Neuronal stem cell (in vitro differentiated cells): ENCODE data around the gene SCAP.

Experiments used
- DNase-seq: peaks from one replicate; pipeline ENCODE4 v3.0.0-alpha.2; 2013; ENCODE audit warnings: low spot score
- H2AFZ ChIP-seq: one replicate; pipeline ENCODE4 v1.6.1; 2013; ENCODE audit warnings: mild to moderate bottlenecking, low read length, inconsistent platforms
- H2AK5ac ChIP-seq: 2 replicates; pipeline ENCODE4 v1.6.1; 2013; ENCODE audit warnings: low read depth, mild to moderate bottlenecking, inconsistent platforms, low read length, moderate library complexity, mixed read lengths
- H2BK120ac ChIP-seq: 2 replicates; pipeline ENCODE4 v1.6.1; 2013; ENCODE audit warnings: low read depth, mild to moderate bottlenecking, inconsistent platforms, low read length, moderate library complexity, mixed read lengths
- H2BK12ac ChIP-seq: one replicate; pipeline ENCODE4 v1.6.1; 2013; ENCODE audit warnings: low read length, inconsistent platforms
- H2BK15ac ChIP-seq: 2 replicates; pipeline ENCODE4 v1.6.1; 2013; ENCODE audit warnings: mild to moderate bottlenecking, low read length, inconsistent platforms, mixed read lengths
- H2BK5ac ChIP-seq: one replicate; pipeline ENCODE4 v1.6.1; 2013; ENCODE audit warnings: inconsistent platforms, mild to moderate bottlenecking, low read length, moderate library complexity
- H3K14ac ChIP-seq: one replicate; pipeline ENCODE4 v1.6.1; 2013; ENCODE audit warnings: low read length, inconsistent platforms
- H3K18ac ChIP-seq: 2 replicates; pipeline ENCODE4 v1.6.1; 2013; ENCODE audit warnings: low read length, inconsistent platforms
- H3K23ac ChIP-seq: 2 replicates; pipeline ENCODE4 v1.6.1; 2013; ENCODE audit warnings: low read depth, mild to moderate bottlenecking, mixed read lengths, low read length, inconsistent platforms; ENCODE audit not compliant: poor library complexity
- H3K27ac ChIP-seq: replicated peaks from 3 replicates; pipeline ENCODE4 v1.5.1; 2013; ENCODE audit warnings: low read length, inconsistent platforms
- H3K27me3 ChIP-seq, 3 experiments: 2 replicates each; pipeline ENCODE4 v1.6.1; 2013; ENCODE audit warnings: low read length in 3 of 3, mild to moderate bottlenecking in 2 of 3, inconsistent platforms in 1 of 3, low read depth in 1 of 3, mixed read lengths in 1 of 3, moderate library complexity in 1 of 3; ENCODE audit not compliant: control insufficient read depth in 3 of 3, insufficient read depth in 3 of 3
- H3K36me3 ChIP-seq, 2 donors: replicated peaks in 1 of 2; 2 replicates each; pipeline ENCODE4 v1.6.1; 2013; ENCODE audit warnings: low read length in 2 of 2; ENCODE audit not compliant: control insufficient read depth in 2 of 2, insufficient read depth in 2 of 2
- H3K4ac ChIP-seq: 2 replicates; pipeline ENCODE4 v1.6.1; 2013; ENCODE audit warnings: inconsistent platforms, mild to moderate bottlenecking, low read length, moderate library complexity
- H3K4me1 ChIP-seq, 2 donors: 1 replicate in 1 of 2; 2 replicates in 1 of 2; pipeline ENCODE4 v1.6.1; 2013; ENCODE audit warnings: low read length in 2 of 2, low read depth in 1 of 2; ENCODE audit not compliant: control insufficient read depth in 2 of 2, insufficient read depth in 1 of 2
- H3K4me2 ChIP-seq: one replicate; pipeline ENCODE4 v1.6.1; 2013; ENCODE audit warnings: mild to moderate bottlenecking, low read length, inconsistent platforms; ENCODE audit not compliant: insufficient read depth, poor library complexity, severe bottlenecking
- H3K4me3 ChIP-seq, 2 donors: 2 replicates each; pipeline ENCODE4 v1.5.1; 2013; ENCODE audit warnings: low read length in 2 of 2, mild to moderate bottlenecking in 2 of 2, inconsistent platforms in 1 of 2, moderate library complexity in 1 of 2
- H3K79me1 ChIP-seq: one replicate; pipeline ENCODE4 v1.6.1; 2013; ENCODE audit warnings: low read depth, mild to moderate bottlenecking, inconsistent platforms, low read length, moderate library complexity
- H3K9ac ChIP-seq: one replicate; pipeline ENCODE4 v1.6.1; 2013; ENCODE audit warnings: mild to moderate bottlenecking, low read depth, low read length, inconsistent platforms; ENCODE audit not compliant: poor library complexity
- H3K9me3 ChIP-seq, 2 donors: replicated peaks in 1 of 2; 2 replicates each; pipeline versions ENCODE3 to v1.6.1; 2013; ENCODE audit warnings: low read length in 2 of 2, mild to moderate bottlenecking in 2 of 2, inconsistent platforms in 1 of 2, low read depth in 1 of 2, mixed read lengths in 1 of 2, moderate library complexity in 1 of 2; ENCODE audit not compliant: control insufficient read depth in 2 of 2, insufficient read depth in 1 of 2
- H4K8ac ChIP-seq: one replicate; pipeline ENCODE4 v1.6.1; 2013; ENCODE audit warnings: low read depth, mild to moderate bottlenecking, inconsistent platforms, low read length, moderate library complexity
- H4K91ac ChIP-seq: one replicate; pipeline ENCODE4 v1.6.1; 2013; ENCODE audit warnings: low read length, low read depth, mild to moderate bottlenecking, inconsistent platforms; ENCODE audit not compliant: poor library complexity
- WGBS, 2 donors: extraction: QIAGEN DNeasy Blood & Tissue Kit; methylation state at CpG; one replicate each; pipeline ENCODE4 v1.1.7; 2013; ENCODE audit warnings: missing lambda C conversion rate in 2 of 2, mixed read lengths in 1 of 2; ENCODE audit not compliant: insufficient read length in 2 of 2, insufficient replicate concordance in 1 of 2; ENCODE audit errors: extremely low coverage in 2 of 2; 5-methylcytosine and 5-hydroxymethylcytosine counted together

The SCAP gene

GRCh38 chr3:47420511-47421484, 54.9 kb downstream of the SCAP start:
- H2BK5ac ChIP-seq: peak overlapping the region; percentile 26
- no peak overlapping the region for H3K14ac ChIP-seq
- H3K36me3 ChIP-seq: peaks cover 51 to 74% of the 10 kb centered on the region in 2 donors
- peaks cover 2 to 3% of the 10 kb centered on the region in 2 donors for H3K4me1 ChIP-seq
- H2BK12ac ChIP-seq: peak overlapping the region; percentile 14
- H3K23ac ChIP-seq: peak overlapping the region; percentile 68
- no peak overlapping the region for H4K8ac ChIP-seq
- no peak overlapping the region for H3K27ac ChIP-seq
- no peaks in the 10 kb centered on the region for H3K27me3 ChIP-seq
- peak overlapping the region; percentile 81 for H3K4ac ChIP-seq
- H2AK5ac ChIP-seq: peak overlapping the region; percentile 30
- H4K91ac ChIP-seq: no peak overlapping the region
- H3K79me1 ChIP-seq: peaks cover 12% of the 10 kb centered on the region
- H2AFZ ChIP-seq: peak overlapping the region; percentile 82
- no peak overlapping the region for H3K4me3 ChIP-seq
- no peak overlapping the region for H2BK15ac ChIP-seq
- H3K9ac ChIP-seq: peak overlapping the region; percentile 80
- H3K9me3 ChIP-seq: peaks cover 0 to 6% of the 10 kb centered on the region in 2 donors
- no peak overlapping the region for H2BK120ac ChIP-seq
- H3K18ac ChIP-seq: peak overlapping the region; percentile 67
- H3K4me2 ChIP-seq: no peak overlapping the region
- no CpG with 5 or more reads among the region's 29 CpGs for WGBS, 2 donors
- DNase-seq: peak; percentile 89

DNA sequence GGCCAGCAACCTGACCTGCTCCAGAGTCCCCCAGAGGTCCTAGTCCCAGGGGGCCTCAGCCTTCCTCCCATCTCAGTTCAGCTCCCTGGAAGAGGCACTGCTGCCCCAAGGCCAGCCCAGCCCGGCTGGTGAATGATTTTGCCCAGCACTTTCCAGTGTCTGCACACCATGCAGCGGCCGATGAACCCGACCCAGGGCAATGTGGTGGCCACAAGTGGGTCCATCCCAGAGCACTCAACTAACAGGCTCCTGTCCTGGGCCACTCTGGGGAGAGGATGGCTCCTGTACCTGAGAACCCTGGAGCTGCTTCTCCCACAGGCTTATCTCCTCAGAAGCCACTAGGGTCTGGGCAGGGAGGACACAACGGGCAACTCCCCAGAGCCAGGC, 55.7 kb downstream of the SCAP start:
- Histone ChIP-seq H4K91ac (no peak overlapping the region), H2AFZ (no peak overlapping the region), H3K27ac (no peak overlapping the region), H3K9ac (no peak overlapping the region), H2BK5ac (peak overlapping the region; percentile 5), H3K79me1 (peaks cover 12% of the 10 kb centered on the region), H3K9me3 (peaks cover 0 to 6% of the 10 kb centered on the region in 2 donors), H2BK15ac (no peak overlapping the region), H2AK5ac (peak overlapping the region; percentile 45), H3K14ac (no peak overlapping the region), H3K27me3 (no peaks in the 10 kb centered on the region), H3K4me1 (peaks cover 3 to 4% of the 10 kb centered on the region in 2 donors), H2BK12ac (no peak overlapping the region), H3K4ac (no peak overlapping the region), H3K4me3 (no peak overlapping the region), H4K8ac (no peak overlapping the region), H3K4me2 (no peak overlapping the region), H3K18ac (peak overlapping the region; percentile 11), H3K23ac (no peak overlapping the region), H3K36me3 (peaks cover 54 to 75% of the 10 kb centered on the region in 2 donors), H2BK120ac (no peak overlapping the region)
- no peak for DNase-seq
- no CpG with 5 or more reads among the region's 5 CpGs for WGBS, 2 donors

DNA sequence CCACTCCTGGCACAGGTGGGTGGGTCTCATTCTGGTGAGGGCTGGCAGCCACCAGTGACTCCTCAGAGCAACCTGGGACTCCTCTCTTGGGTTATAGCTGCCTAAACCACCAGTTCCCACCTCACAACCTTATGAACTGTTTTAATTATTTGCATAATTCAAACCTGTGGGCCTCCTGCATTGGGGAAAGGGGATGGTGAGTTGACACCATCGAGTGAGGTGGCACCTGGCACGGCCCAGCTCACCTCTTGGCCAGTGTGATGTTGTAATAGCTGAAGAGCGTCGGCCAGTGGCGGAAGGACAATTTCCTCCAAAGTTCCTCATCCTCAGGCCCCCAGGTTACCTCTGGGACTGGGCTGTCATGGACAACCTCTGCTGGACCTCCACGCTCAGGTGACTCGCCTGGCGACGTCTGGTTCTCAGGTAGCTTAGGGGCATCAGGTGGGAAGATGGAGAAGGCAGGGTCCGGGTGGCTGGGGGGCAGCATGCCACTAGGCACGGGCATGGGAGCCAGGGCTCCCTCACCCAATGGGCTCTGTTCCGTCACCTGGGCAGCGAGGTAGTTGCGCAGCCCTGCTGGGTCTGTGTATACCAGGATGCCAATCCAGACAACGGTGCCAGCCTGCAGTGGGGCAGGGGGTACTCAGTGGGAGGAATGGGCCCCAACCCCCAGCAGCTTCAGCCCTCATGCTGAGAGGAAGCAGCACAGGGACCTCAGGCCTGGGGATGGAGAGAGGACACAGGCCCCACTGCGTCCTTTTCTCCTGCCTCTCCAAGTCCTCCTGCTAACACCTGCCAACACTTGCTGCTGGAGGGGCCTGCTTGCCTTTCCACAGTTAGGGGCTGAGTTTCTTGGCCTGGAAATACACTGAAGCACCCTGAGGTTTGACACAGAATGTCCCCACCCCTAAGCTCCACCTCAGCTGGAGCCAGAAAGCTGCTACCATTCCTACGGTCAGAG, 56.4 kb downstream of the SCAP start:
- H3K23ac ChIP-seq: peak overlapping the region; percentile 87
- H3K9ac ChIP-seq: peak overlapping the region; percentile 76
- H3K79me1 ChIP-seq: peaks cover 12% of the 10 kb centered on the region
- no peak overlapping the region for H2BK12ac ChIP-seq
- no peak overlapping the region for H3K4ac ChIP-seq
- H3K27me3 ChIP-seq: no peaks in the 10 kb centered on the region
- H3K9me3 ChIP-seq: peaks cover 0 to 6% of the 10 kb centered on the region in 2 donors
- H3K27ac ChIP-seq: no peak overlapping the region
- H2BK120ac ChIP-seq: no peak overlapping the region
- no CpG with 5 or more reads among the region's 17 CpGs for WGBS, 2 donors
- H3K14ac ChIP-seq: no peak overlapping the region
- H2BK5ac ChIP-seq: peak overlapping the region; percentile 5
- no peak overlapping the region for H3K18ac ChIP-seq
- peaks cover 3 to 4% of the 10 kb centered on the region in 2 donors for H3K4me1 ChIP-seq
- H3K4me2 ChIP-seq: no peak overlapping the region
- DNase-seq: no peak
- no peak overlapping the region for H4K91ac ChIP-seq
- H2AK5ac ChIP-seq: peak overlapping the region; percentile 45
- peaks cover 57 to 75% of the 10 kb centered on the region in 2 donors for H3K36me3 ChIP-seq
- H2BK15ac ChIP-seq: no peak overlapping the region
- H4K8ac ChIP-seq: peak overlapping the region; percentile 72
- no peak overlapping the region for H3K4me3 ChIP-seq
- no peak overlapping the region for H2AFZ ChIP-seq
